Effector memory CD8-positive, alpha-beta T cell (primary cell): ENCODE data around the gene HOXA3.

Experiments
- ATAC-seq: fragments of 150-1000 bp; cut with Tn5 transposase; replicated peaks from 2 replicates; pipeline ENCODE4 v1.10.0; 2021; ENCODE audit warnings: mild to moderate bottlenecking, moderate library complexity
- DNase-seq, 3 experiments: peaks; one replicate each; pipeline ENCODE4 v3.0.0; 2021
- H3K27ac Mint-ChIP-seq, 2 donors: one replicate each; pipeline ENCODE4 v1.8.0; 2022; ENCODE audit warnings: mild to moderate bottlenecking in 2 of 2, mixed read lengths in 2 of 2, moderate library complexity in 2 of 2
- H3K27me3 Mint-ChIP-seq, 2 donors: one replicate each; pipeline ENCODE4 v1.8.0; 2022; ENCODE audit warnings: mixed read lengths in 2 of 2
- H3K36me3 Mint-ChIP-seq: one replicate; pipeline ENCODE4 v1.8.0; 2022; ENCODE audit warnings: mild to moderate bottlenecking, moderate library complexity, mixed read lengths; ENCODE audit not compliant: insufficient read depth
- H3K4me1 Mint-ChIP-seq, 2 donors: one replicate each; pipeline ENCODE4 v1.8.0; 2022; ENCODE audit warnings: low read depth in 2 of 2, mixed read lengths in 2 of 2
- H3K4me3 Mint-ChIP-seq, 2 donors: one replicate each; pipeline ENCODE4 v1.8.0; 2022; ENCODE audit warnings: mild to moderate bottlenecking in 2 of 2, mixed read lengths in 2 of 2, moderate library complexity in 2 of 2
- H3K9me3 Mint-ChIP-seq, 2 donors: one replicate each; pipeline ENCODE4 v1.8.0; 2022; ENCODE audit warnings: mixed read lengths in 2 of 2

Gene HOXA3

GRCh38 chr7:27163288-27164044 is 11.1 kb upstream of the HOXA3 start:
- DNase-seq (no peak), ATAC-seq (no peak)
- H3K27ac Mint-ChIP-seq = no peak overlapping the region
- peaks cover 45% of the 10 kb centered on the region for H3K36me3 Mint-ChIP-seq
- H3K27me3 Mint-ChIP-seq = peaks cover 66 to 95% of the 10 kb centered on the region in 2 donors
- no peaks in the 10 kb centered on the region for H3K9me3 Mint-ChIP-seq
- H3K4me1 Mint-ChIP-seq = peaks cover 15 to 20% of the 10 kb centered on the region in 2 donors
- no peak overlapping the region for H3K4me3 Mint-ChIP-seq

GRCh38 chr7:27162561-27163287 is 10.3 kb upstream of the HOXA3 start:
- ATAC-seq = no peak
- Mint-ChIP-seq H3K9me3 (no peaks in the 10 kb centered on the region), H3K4me1 (peaks cover 21 to 24% of the 10 kb centered on the region in 2 donors), H3K27me3 (peaks cover 66 to 95% of the 10 kb centered on the region in 2 donors), H3K36me3 (peaks cover 47% of the 10 kb centered on the region), H3K27ac (no peak overlapping the region), H3K4me3 (no peak overlapping the region)
- DNase-seq = no peak

GRCh38 chr7:27161721-27162560 is 9.6 kb upstream of the HOXA3 start:
- Mint-ChIP-seq H3K27me3 (peaks cover 66 to 95% of the 10 kb centered on the region in 2 donors), H3K36me3 (peaks cover 43% of the 10 kb centered on the region), H3K27ac (no peak overlapping the region), H3K4me3 (peak overlapping the region in 1 of 2 donors; percentile 23), H3K9me3 (no peaks in the 10 kb centered on the region), H3K4me1 (peaks cover 18 to 24% of the 10 kb centered on the region in 2 donors)
- DNase-seq (no peak), ATAC-seq (no peak)

GRCh38 chr7:27161214-27161720 is 8.9 kb upstream of the HOXA3 start:
- Mint-ChIP-seq H3K27me3 (peaks cover 62 to 95% of the 10 kb centered on the region in 2 donors), H3K36me3 (peaks cover 41% of the 10 kb centered on the region), H3K27ac (peak overlapping the region in 1 of 2 donors; percentile 52), H3K4me3 (peak overlapping the region; percentile 53 to 84), H3K4me1 (peaks cover 17 to 23% of the 10 kb centered on the region in 2 donors), H3K9me3 (no peaks in the 10 kb centered on the region)
- ATAC-seq = no peak
- no peak for DNase-seq

GRCh38 chr7:27160546-27161213 is 8.3 kb upstream of the HOXA3 start:
- peaks cover 38% of the 10 kb centered on the region for H3K36me3 Mint-ChIP-seq
- peaks cover 16 to 24% of the 10 kb centered on the region in 2 donors for H3K4me1 Mint-ChIP-seq
- H3K27ac Mint-ChIP-seq = peak overlapping the region in 1 of 2 donors; percentile 52
- H3K4me3 Mint-ChIP-seq = peak overlapping the region; percentile 53 to 84
- no peaks in the 10 kb centered on the region for H3K9me3 Mint-ChIP-seq
- H3K27me3 Mint-ChIP-seq = peaks cover 65 to 95% of the 10 kb centered on the region in 2 donors
- ATAC-seq (peak; percentile 83), DNase-seq (peak; percentile 83 to 85 (median 83))

- no peaks in the 10 kb centered on the region for H3K9me3 Mint-ChIP-seq
- peaks cover 68 to 95% of the 10 kb centered on the region in 2 donors for H3K27me3 Mint-ChIP-seq
- no peak overlapping the region for H3K27ac Mint-ChIP-seq
- ATAC-seq = no peak
- no peak for DNase-seq
- H3K4me1 Mint-ChIP-seq = peaks cover 18 to 27% of the 10 kb centered on the region in 2 donors
- H3K4me3 Mint-ChIP-seq = peak overlapping the region; percentile 53 to 84
- peaks cover 39% of the 10 kb centered on the region for H3K36me3 Mint-ChIP-seq
Observed at GRCh38 chr7:27160145-27160545, 7.8 kb upstream of the HOXA3 start.

- no peak for DNase-seq
- ATAC-seq = no peak
Observed at GRCh38 chr7:27159266-27160144, 7.1 kb upstream of the HOXA3 start.

GRCh38 chr7:27158436-27159265 is 6.3 kb upstream of the HOXA3 start:
- peaks cover 71 to 95% of the 10 kb centered on the region in 2 donors for H3K27me3 Mint-ChIP-seq
- peaks cover 33% of the 10 kb centered on the region for H3K36me3 Mint-ChIP-seq
- peak overlapping the region in 1 of 2 donors; percentile 15 for H3K4me3 Mint-ChIP-seq
- no peaks in the 10 kb centered on the region for H3K9me3 Mint-ChIP-seq
- no peak overlapping the region for H3K27ac Mint-ChIP-seq
- H3K4me1 Mint-ChIP-seq = peaks cover 28 to 30% of the 10 kb centered on the region in 2 donors
- no peak for DNase-seq
- no peak for ATAC-seq

More at GRCh38 chr7:27159266-27160144, 7.1 kb upstream of the HOXA3 start:
- peak overlapping the region; percentile 53 to 84 for H3K4me3 Mint-ChIP-seq
- peaks cover 25 to 29% of the 10 kb centered on the region in 2 donors for H3K4me1 Mint-ChIP-seq
- H3K27me3 Mint-ChIP-seq = peaks cover 71 to 95% of the 10 kb centered on the region in 2 donors
- peaks cover 35% of the 10 kb centered on the region for H3K36me3 Mint-ChIP-seq
- no peaks in the 10 kb centered on the region for H3K9me3 Mint-ChIP-seq
- no peak overlapping the region for H3K27ac Mint-ChIP-seq

- Mint-ChIP-seq H3K36me3 (peaks cover 32% of the 10 kb centered on the region), H3K4me3 (peak overlapping the region in 1 of 2 donors; percentile 54), H3K9me3 (no peaks in the 10 kb centered on the region), H3K27me3 (peaks cover 74 to 95% of the 10 kb centered on the region in 2 donors), H3K4me1 (peaks cover 28 to 30% of the 10 kb centered on the region in 2 donors), H3K27ac (no peak overlapping the region)
- ATAC-seq (no peak), DNase-seq (no peak)
Observed at GRCh38 chr7:27157702-27158431, 5.5 kb upstream of the HOXA3 start.

- Mint-ChIP-seq H3K4me1 (peaks cover 30 to 32% of the 10 kb centered on the region in 2 donors), H3K27me3 (peaks cover 79 to 95% of the 10 kb centered on the region in 2 donors), H3K27ac (peak overlapping the region in 1 of 2 donors; percentile 55), H3K36me3 (peaks cover 32% of the 10 kb centered on the region), H3K9me3 (no peaks in the 10 kb centered on the region), H3K4me3 (peak overlapping the region; percentile 40 to 64)
- no peak for ATAC-seq
- no peak for DNase-seq
Observed at GRCh38 chr7:27156916-27157701, 4.7 kb upstream of the HOXA3 start.
